Mesenchymal stem cell (in vitro differentiated cells and primary cell): ENCODE measurements around the gene IRF9.

ENCODE experiments used
- DNase-seq: peaks from one replicate; pipeline ENCODE4 v3.0.0-alpha.2; 2013
- H2AFZ ChIP-seq: one replicate; pipeline ENCODE4 v1.6.1; 2013; ENCODE audit warnings: low read depth, mild to moderate bottlenecking, control low read depth, inconsistent platforms, low read length, moderate library complexity
- H2AK5ac ChIP-seq: 2 replicates; pipeline ENCODE4 v1.6.1; 2013; ENCODE audit warnings: low read length, moderate library complexity, mild to moderate bottlenecking, inconsistent platforms; ENCODE audit not compliant: severe bottlenecking
- H2BK120ac ChIP-seq: one replicate; pipeline ENCODE4 v1.6.1; 2013; ENCODE audit warnings: low read depth, mild to moderate bottlenecking, inconsistent platforms, low read length, moderate library complexity
- H2BK12ac ChIP-seq, 2 experiments: one replicate each; pipeline ENCODE4 v1.6.1; 2013; ENCODE audit warnings: inconsistent platforms in 2 of 2, low read length in 2 of 2, mild to moderate bottlenecking in 2 of 2, moderate library complexity in 2 of 2, control low read depth in 1 of 2
- H2BK15ac ChIP-seq: one replicate; pipeline ENCODE4 v1.6.1; 2013; ENCODE audit warnings: mild to moderate bottlenecking, low read depth, inconsistent platforms; ENCODE audit not compliant: poor library complexity, severe bottlenecking
- H2BK5ac ChIP-seq: 2 replicates; pipeline ENCODE4 v1.6.1; 2013; ENCODE audit warnings: low read depth, mild to moderate bottlenecking, low read length, control low read depth, inconsistent platforms; ENCODE audit not compliant: poor library complexity, severe bottlenecking
- H3K14ac ChIP-seq, 2 experiments: one replicate each; pipeline ENCODE4 v1.6.1; 2013; ENCODE audit warnings: inconsistent platforms in 2 of 2, low read length in 2 of 2, control low read depth in 1 of 2, mild to moderate bottlenecking in 1 of 2, moderate library complexity in 1 of 2
- H3K18ac ChIP-seq, 2 experiments: one replicate each; pipeline ENCODE4 v1.6.1; 2013; ENCODE audit warnings: inconsistent platforms in 2 of 2, low read length in 2 of 2, control low read depth in 1 of 2, low read depth in 1 of 2, mild to moderate bottlenecking in 1 of 2
- H3K23ac ChIP-seq, 2 experiments: one replicate each; pipeline ENCODE4 v1.6.1; 2013; ENCODE audit warnings: inconsistent platforms in 2 of 2, low read length in 2 of 2, mild to moderate bottlenecking in 2 of 2, moderate library complexity in 2 of 2, control low read depth in 1 of 2
- H3K27ac ChIP-seq: 2 replicates; pipeline ENCODE4 v1.5.1; 2013; ENCODE audit warnings: mild to moderate bottlenecking, moderate library complexity, low read length, control low read depth, inconsistent platforms; ENCODE audit not compliant: poor library complexity, severe bottlenecking
- H3K27me3 ChIP-seq, 2 experiments: 2 replicates each; pipeline versions ENCODE4 v1.6.1 to v1.7.0; 2013; ENCODE audit warnings: low read length in 2 of 2, mild to moderate bottlenecking in 2 of 2, moderate library complexity in 2 of 2, control low read depth in 1 of 2, inconsistent platforms in 1 of 2; ENCODE audit not compliant: control insufficient read depth in 1 of 2, insufficient read depth in 1 of 2
- H3K36me3 ChIP-seq, 2 experiments: 2 replicates each; pipeline versions ENCODE4 v1.6.1 to v1.7.0; 2013; ENCODE audit warnings: low read length in 2 of 2, control low read depth in 1 of 2, inconsistent platforms in 1 of 2, low read depth in 1 of 2, mild to moderate bottlenecking in 1 of 2; ENCODE audit not compliant: insufficient read depth in 2 of 2, control insufficient read depth in 1 of 2
- H3K4ac ChIP-seq, 2 experiments: one replicate each; pipeline ENCODE4 v1.6.1; 2013; ENCODE audit warnings: inconsistent platforms in 2 of 2, low read length in 2 of 2, mild to moderate bottlenecking in 2 of 2, moderate library complexity in 2 of 2, control low read depth in 1 of 2, low read depth in 1 of 2
- H3K4me1 ChIP-seq: 2 replicates; pipeline ENCODE4 v1.6.1; 2013; ENCODE audit warnings: low read depth, low read length, control low read depth; ENCODE audit not compliant: control insufficient read depth, insufficient read depth
- H3K4me2 ChIP-seq: 2 replicates; pipeline ENCODE4 v1.6.1; 2013; ENCODE audit warnings: low read length, mild to moderate bottlenecking, inconsistent platforms; ENCODE audit not compliant: poor library complexity, severe bottlenecking
- H3K4me3 ChIP-seq, 2 experiments: 2 replicates each; pipeline versions ENCODE4 v1.5.1 to v1.7.0; 2013; ENCODE audit warnings: low read length in 2 of 2, mild to moderate bottlenecking in 2 of 2, control low read depth in 1 of 2, low read depth in 1 of 2; ENCODE audit not compliant: insufficient read depth in 1 of 2
- H3K79me1 ChIP-seq: replicated peaks from 2 replicates; pipeline ENCODE4 v1.6.1; 2013; ENCODE audit warnings: mild to moderate bottlenecking, control low read depth, low read length, inconsistent platforms; ENCODE audit not compliant: poor library complexity, severe bottlenecking
- H3K9ac ChIP-seq: 2 replicates; pipeline ENCODE4 v1.7.0; 2013; ENCODE audit warnings: mild to moderate bottlenecking, low read length, moderate library complexity
- H3K9me3 ChIP-seq: 2 replicates; pipeline ENCODE4 v1.7.0; 2013; ENCODE audit warnings: mild to moderate bottlenecking, low read length; ENCODE audit not compliant: control insufficient read depth
- H4K8ac ChIP-seq: one replicate; pipeline ENCODE4 v1.6.1; 2013; ENCODE audit warnings: inconsistent platforms, mild to moderate bottlenecking, low read length, moderate library complexity
- H4K91ac ChIP-seq: one replicate; pipeline ENCODE4 v1.6.1; 2013; ENCODE audit warnings: mild to moderate bottlenecking, low read length, inconsistent platforms
- WGBS: methylation state at CpG from one replicate; pipeline ENCODE4 v1.1.7; 2013; ENCODE audit warnings: mixed read lengths; 5-methylcytosine and 5-hydroxymethylcytosine counted together

IRF9 gene

DNA sequence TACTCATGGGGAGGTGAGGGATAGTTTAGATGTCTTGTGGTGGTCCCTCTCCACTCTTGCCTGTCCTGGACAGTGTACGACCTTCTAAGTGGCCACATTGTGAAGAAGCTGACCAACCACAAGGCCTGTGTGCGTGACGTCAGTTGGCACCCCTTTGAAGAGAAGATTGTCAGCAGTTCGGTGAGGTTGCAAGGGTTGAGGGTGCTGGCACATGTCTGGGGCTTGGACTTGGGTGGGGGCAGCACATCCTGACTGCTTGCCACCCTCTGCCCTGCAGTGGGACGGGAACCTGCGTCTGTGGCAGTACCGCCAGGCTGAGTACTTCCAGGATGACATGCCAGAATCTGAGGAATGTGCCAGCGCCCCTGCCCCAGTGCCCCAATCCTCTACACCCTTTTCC, 38.2 kb upstream of the IRF9 start:
- no peak overlapping the region for H2BK120ac ChIP-seq
- H3K9me3 ChIP-seq = no peaks in the 10 kb centered on the region
- H3K9ac ChIP-seq = no peak overlapping the region
- peaks cover 4% of the 10 kb centered on the region for H3K79me1 ChIP-seq
- 96% methylated on average over 7 of the region's 8 CpGs for WGBS
- H3K23ac ChIP-seq = no peak overlapping the region
- H3K18ac ChIP-seq = no peak overlapping the region
- H3K27ac ChIP-seq = no peak overlapping the region
- H2BK5ac ChIP-seq = no peak overlapping the region
- H2AFZ ChIP-seq = no peak overlapping the region
- H3K4me2 ChIP-seq = no peak overlapping the region
- no peak overlapping the region for H3K4me3 ChIP-seq
- H3K36me3 ChIP-seq = peaks cover 57 to 59% of the 10 kb centered on the region in 2 experiments
- H4K91ac ChIP-seq = no peak overlapping the region
- no peaks in the 10 kb centered on the region for H3K4me1 ChIP-seq
- H4K8ac ChIP-seq = no peak overlapping the region
- H2BK15ac ChIP-seq = no peak overlapping the region
- DNase-seq = no peak
- no peaks in the 10 kb centered on the region for H3K27me3 ChIP-seq
- no peak overlapping the region for H3K4ac ChIP-seq
- H2AK5ac ChIP-seq = no peak overlapping the region
- no peak overlapping the region for H2BK12ac ChIP-seq
- no peak overlapping the region for H3K14ac ChIP-seq

DNA sequence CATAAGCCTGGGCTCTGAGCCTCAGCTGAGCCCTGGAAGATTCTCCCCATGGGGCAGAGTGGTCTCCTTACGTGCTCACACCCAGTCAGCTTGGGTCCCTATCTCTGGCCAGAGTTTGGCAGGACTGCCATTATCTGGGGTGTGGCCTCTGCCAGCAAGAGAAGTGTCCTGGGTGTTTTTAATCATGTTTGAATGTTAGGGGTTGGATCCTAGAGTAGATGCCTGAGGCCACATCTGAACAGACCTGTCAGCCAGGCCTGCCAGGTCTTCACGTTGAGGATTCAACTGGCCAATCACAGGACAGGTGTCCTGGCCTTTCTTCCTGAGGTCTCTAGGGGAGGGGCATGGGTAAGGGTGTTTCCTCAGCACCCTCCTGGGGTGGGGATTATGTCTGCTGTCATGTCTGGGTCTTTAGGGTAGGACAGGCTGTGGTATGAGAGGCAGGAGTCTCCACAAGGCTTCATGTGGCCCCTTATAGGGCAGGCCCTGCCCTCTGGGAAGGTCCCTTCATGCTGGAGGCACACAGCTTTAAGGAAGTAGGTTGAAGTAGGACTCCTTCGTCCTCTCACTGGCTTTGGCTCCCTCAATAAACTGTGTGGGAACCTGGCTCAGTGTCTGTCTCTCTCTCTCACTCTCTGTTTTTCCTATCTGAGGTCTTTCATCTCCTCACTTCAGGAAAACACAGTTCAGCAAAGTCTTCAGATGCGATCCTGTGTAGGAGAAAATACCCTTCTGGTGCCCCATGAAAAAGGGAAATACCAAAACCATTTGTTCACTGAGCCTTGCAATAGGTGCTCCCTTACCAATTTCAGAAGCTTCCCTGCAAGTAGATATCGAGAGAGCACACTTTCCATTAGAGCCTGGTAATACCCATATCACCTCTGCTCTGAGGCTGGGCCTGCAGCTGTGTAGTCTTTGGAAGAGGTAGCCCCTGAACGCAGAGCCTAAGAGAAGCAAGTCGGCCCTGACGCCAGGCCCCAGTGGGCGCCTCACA, 37.3 kb upstream of the IRF9 start:
- no peak overlapping the region for H3K27ac ChIP-seq
- 94% methylated on average over 9 of the region's 9 CpGs for WGBS
- H3K36me3 ChIP-seq = peaks cover 48 to 52% of the 10 kb centered on the region in 2 experiments

DNA sequence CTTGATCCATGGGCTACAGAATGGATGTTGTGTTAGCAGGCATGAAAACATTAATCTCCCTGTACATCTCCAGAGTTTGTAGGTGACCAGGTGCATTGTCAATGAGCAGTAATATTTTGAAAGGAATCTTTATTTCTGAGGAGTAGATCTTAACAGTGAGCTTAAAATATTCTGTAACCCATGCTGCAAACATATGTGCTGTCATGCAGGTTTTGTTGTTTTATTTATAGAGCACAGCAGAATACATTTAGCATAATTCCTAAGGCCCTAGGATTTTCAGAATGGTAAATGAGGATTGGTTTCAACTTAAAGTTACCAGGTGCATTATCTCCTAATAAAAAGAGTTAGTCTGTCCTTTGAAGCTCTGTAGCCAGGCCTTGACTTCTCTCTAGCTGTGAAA, 34.1 kb upstream of the IRF9 start:
- H3K9ac ChIP-seq = no peak overlapping the region
- DNase-seq = no peak

More for the DNA sequence above, 37.3 kb upstream of the IRF9 start:
- Histone ChIP-seq H2AK5ac (no peak overlapping the region), H3K9me3 (no peaks in the 10 kb centered on the region), H2BK5ac (no peak overlapping the region), H3K27me3 (no peaks in the 10 kb centered on the region), H4K8ac (no peak overlapping the region), H3K79me1 (peaks cover under 1% of the 10 kb centered on the region), H3K14ac (no peak overlapping the region), H3K23ac (no peak overlapping the region), H4K91ac (no peak overlapping the region), H2AFZ (no peak overlapping the region), H3K4me1 (no peaks in the 10 kb centered on the region), H2BK15ac (no peak overlapping the region), H3K4me2 (no peak overlapping the region), H3K4me3 (no peak overlapping the region), H2BK12ac (no peak overlapping the region), H3K4ac (no peak overlapping the region), H3K18ac (no peak overlapping the region), H2BK120ac (no peak overlapping the region), H3K9ac (no peak overlapping the region)
- no peak for DNase-seq

DNA sequence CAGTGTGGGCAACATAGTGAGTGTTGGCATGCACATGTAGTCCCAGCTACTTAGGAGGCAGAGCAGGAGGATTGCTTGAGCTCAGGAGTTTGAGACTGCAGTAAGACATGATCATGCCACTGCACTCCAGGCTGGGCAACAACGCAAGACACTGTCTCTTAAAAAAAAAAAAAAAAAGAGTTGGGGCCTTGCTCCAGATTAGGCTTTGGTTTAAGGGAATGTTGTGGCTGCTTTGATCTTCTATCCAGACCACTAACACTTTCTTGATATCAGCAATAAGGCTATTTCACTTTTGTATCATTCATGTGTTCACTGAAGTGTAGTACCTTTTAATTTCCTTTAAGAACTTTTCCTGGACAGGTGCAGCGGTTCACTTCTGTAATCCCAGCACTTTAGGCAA, 33.4 kb upstream of the IRF9 start:
- 100% methylated on average over 1 of the region's 2 CpGs for WGBS

More for the DNA sequence above, 34.1 kb upstream of the IRF9 start:
- Histone ChIP-seq H3K36me3 (peaks cover 20 to 31% of the 10 kb centered on the region in 2 experiments), H3K27ac (no peak overlapping the region), H3K23ac (no peak overlapping the region), H2BK12ac (no peak overlapping the region), H4K8ac (no peak overlapping the region), H3K79me1 (no peaks in the 10 kb centered on the region), H3K18ac (no peak overlapping the region), H4K91ac (no peak overlapping the region), H3K4me1 (no peaks in the 10 kb centered on the region), H2BK120ac (no peak overlapping the region), H2BK15ac (no peak overlapping the region), H2AK5ac (no peak overlapping the region), H3K14ac (no peak overlapping the region), H2AFZ (no peak overlapping the region), H3K4me2 (no peak overlapping the region), H3K4ac (no peak overlapping the region), H3K4me3 (no peak overlapping the region), H2BK5ac (no peak overlapping the region), H3K27me3 (no peaks in the 10 kb centered on the region), H3K9me3 (no peaks in the 10 kb centered on the region)

More for the DNA sequence above, 33.4 kb upstream of the IRF9 start:
- no peak overlapping the region for H2AK5ac ChIP-seq
- H3K27ac ChIP-seq = no peak overlapping the region
- peaks cover 17 to 30% of the 10 kb centered on the region in 2 experiments for H3K36me3 ChIP-seq
- DNase-seq = no peak
- H4K8ac ChIP-seq = no peak overlapping the region
- no peak overlapping the region for H3K14ac ChIP-seq
- H3K4ac ChIP-seq = no peak overlapping the region
- H2AFZ ChIP-seq = no peak overlapping the region
- H2BK12ac ChIP-seq = no peak overlapping the region
- H3K9ac ChIP-seq = no peak overlapping the region
- no peak overlapping the region for H3K18ac ChIP-seq
- H2BK120ac ChIP-seq = no peak overlapping the region
- no peaks in the 10 kb centered on the region for H3K4me1 ChIP-seq
- H3K79me1 ChIP-seq = no peaks in the 10 kb centered on the region
- H4K91ac ChIP-seq = no peak overlapping the region
- H2BK15ac ChIP-seq = no peak overlapping the region
- H2BK5ac ChIP-seq = no peak overlapping the region
- no peaks in the 10 kb centered on the region for H3K27me3 ChIP-seq
- no peak overlapping the region for H3K4me2 ChIP-seq
- H3K23ac ChIP-seq = no peak overlapping the region
- H3K9me3 ChIP-seq = no peaks in the 10 kb centered on the region
- no peak overlapping the region for H3K4me3 ChIP-seq
